IPS-11a (cell line): Measurements from ENCODE around the gene GPR108.
"Not testable (repeated sequence)": the region's sequence is repeated elsewhere in the genome, so short reads cannot be mapped to it uniquely, and the experiment has no call there.

ENCODE experiments used
- H3K4me3 ChIP-seq: one replicate; pipeline ENCODE4 v1.5.1; 2013; ENCODE audit warnings: low read depth, low read length, control low read depth

GPR108 gene

GRCh38 chr19:6761053-6761676, 23.8 kb upstream of the GPR108 start:
- H3K4me3 ChIP-seq, result no peak overlapping the region

DNA sequence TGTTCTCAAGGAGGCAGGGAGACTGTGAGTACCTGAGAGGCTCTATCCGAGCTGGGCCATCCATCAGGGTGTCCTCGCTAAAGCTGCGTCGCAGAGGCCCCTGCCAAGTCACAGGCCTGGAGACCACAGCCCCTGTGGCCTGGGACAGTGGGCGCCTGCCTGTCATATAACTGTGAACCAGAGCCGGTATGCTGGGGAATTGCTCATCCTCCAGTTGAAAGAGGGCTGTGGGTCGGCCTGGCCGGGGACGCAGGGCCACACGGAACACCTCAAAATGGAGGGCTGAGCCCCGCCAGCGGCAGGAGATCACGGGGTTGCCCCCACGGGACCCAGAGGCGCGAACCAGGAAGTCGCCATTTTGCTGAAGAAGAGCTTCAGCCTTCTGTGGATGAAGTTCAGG, 23.2 kb upstream of the GPR108 start:
- no peak overlapping the region for H3K4me3 ChIP-seq

DNA sequence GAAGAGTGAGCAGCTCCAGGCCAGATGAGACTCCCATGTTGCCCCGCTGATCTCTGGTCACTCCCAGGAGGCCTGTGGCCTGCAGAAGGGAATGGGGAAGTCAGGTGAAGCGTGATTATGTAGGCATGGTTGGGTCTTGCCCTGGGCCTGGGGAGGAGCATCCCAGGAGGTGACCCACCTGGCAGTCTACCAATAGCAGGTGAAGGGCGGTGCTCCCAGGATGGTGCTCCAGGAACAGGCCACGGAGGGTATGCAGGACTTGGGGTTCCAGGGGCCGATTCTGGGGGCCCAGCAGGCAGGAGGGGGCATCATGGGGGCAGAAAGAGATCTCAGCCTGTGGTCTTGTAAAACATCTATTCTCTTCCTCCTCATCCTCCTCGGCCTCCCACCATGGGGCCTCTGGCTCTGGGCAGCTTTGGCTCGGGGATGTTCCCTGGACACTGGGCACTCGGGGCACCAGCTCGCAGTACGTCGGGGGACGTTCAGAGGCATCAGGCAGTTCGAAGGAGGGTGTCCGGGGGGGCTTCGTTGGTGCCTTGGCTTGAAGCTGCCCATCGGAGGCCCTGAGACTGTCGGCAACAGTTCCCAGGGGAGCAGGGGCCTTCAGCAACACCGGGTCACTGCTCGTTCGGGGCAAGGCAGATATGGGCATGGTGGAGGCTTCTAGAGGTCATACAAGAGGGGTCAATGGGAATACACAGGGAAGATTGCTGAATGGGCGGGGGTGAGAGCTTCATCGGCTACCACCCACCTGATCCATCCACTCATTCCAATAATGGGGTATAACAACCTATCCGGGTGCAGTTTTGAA, 17.5 kb upstream of the GPR108 start:
- H3K4me3 ChIP-seq, result no peak overlapping the region

- no peak overlapping the region for H3K4me3 ChIP-seq
Measured at GRCh38 chr19:6754136-6754535, 16.8 kb upstream of the GPR108 start.

- H3K4me3 ChIP-seq, result peak overlapping the region; percentile 30
Measured at GRCh38 chr19:6753178-6754031, 16.0 kb upstream of the GPR108 start.

DNA sequence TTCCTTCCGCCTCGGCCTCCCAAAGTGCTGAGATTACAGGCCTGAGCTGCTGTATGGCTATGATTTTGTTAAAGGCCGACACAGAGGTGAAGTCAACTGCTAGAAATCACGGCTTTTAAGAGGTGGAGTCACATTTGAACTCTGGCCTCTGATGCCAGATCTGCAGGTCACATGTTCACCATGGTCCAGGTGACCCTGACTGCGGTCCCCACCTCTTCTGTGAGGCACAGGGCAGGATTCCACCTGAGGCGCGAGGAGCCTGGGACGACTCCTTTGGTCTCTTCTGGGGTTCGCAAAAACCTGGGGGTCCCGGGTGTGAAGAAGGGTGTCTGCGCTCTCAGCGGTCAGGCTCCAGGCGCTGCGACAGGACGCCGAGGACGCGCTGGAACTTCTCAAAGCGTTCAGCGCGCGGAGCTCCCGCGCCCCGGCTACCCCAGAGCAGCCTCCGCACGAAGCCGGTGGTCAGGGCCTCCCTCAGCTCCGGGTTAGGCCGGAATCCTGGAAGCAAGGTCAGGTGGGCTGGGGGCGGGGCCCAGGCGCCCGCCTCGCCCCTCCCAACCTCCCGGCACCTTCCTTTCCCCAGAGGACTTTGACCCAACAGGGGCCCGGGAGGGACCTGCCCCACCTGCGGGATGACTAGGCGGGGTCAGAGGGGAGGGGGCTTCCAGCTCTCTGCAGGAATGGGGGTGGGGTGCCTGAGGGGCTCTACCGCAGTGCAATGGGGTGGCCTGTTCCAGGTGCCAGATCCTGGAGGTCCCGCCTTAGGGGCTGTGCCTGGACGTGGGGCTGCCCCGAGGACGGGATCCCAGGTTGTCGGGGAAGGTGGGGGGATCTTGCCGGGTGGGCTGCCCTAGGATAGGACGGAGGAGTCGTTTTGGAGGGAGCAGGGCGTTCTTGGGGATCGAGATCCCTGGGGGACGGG, 15.1 kb upstream of the GPR108 start:
- peak overlapping the region; percentile 30 for H3K4me3 ChIP-seq

GRCh38 chr19:6751189-6751588, 13.8 kb upstream of the GPR108 start:
- no peak overlapping the region for H3K4me3 ChIP-seq

DNA sequence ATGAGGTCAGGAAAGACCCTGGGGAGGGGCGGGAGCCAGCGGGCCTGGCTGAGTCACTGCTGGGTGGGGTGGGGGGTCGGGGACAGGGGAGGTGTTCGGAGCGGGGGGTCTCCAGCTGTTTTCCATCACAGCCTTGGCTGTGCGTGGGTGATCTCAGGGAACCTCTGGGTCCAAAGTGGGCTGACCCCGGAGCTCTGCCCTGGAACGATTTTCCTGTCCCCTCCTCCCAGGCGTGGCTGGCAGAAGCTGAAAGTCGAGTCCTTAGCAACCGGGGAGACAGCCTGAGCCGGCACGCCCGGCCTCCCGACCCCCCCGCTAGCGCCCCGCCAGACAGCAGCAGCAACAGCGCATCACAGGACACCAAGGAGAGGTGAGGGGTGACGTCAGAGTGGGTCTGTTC, 12.7 kb upstream of the GPR108 start:
- H3K4me3 ChIP-seq, result no peak overlapping the region

- not testable (repeated sequence) for H3K4me3 ChIP-seq
Measured at GRCh38 chr19:6748543-6748942, 11.2 kb upstream of the GPR108 start.

DNA sequence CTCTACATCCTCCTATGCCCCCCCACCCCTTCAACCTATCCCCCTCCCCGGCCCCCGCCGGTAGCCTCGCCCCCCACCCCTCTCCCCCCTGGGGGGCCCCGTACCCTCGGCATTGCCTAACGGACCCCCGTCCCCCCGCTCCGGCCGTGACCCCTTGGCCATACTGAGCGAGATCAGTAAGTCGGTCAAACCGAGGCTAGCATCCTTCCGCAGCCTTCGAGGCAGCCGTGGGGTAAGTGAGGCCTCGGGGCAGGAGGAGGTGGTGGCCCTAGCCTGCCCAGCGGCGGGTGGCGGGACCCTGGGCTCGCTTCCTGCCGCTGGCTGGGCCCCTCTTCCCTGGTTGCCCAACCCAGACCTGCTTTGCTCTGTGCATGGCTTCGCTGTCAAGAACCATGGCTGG, 8.6 kb upstream of the GPR108 start:
- no peak overlapping the region for H3K4me3 ChIP-seq

DNA sequence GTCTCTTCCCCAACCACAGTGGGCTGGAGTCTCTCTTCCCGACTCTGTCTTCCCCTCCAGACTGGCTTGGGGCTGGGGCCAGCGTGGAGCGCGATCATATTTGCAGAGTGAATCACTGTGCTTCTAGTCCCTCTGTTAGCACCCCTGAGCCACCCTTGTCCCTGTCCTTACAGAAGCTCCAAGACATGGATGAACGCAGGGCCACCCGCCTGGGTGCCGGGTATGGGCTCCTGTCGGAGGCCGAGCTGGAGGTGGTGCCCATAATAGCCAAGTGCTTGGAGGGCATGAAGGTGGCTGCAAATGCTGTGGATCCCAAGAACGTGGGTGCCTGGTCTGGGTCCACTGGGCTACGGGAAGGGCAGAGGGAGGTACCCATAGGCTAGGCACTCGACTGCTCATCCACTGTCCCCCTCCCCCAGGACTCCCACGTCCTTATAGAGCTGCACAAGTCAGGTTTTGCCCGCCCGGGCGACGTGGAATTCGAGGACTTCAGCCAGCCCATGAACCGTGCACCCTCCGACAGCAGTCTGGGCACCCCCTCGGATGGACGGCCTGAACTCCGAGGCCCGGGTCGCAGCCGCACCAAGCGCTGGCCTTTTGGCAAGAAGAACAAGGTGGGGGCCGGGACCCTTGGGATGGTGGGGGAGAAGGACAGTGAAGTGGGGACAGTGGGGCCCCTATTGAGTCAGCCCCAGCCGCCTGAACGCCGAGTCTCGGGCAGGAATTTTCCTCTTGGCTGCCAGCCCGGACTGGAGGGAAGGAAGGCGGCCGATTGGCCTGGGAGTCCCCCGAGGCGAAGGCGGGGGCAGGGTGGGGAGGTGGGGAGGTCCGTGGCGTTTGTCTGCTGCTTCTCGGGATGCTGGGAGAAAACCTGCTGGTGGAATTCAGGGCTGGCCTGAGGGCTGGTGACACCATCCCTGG, 7.3 kb upstream of the GPR108 start:
- no peak overlapping the region for H3K4me3 ChIP-seq

DNA sequence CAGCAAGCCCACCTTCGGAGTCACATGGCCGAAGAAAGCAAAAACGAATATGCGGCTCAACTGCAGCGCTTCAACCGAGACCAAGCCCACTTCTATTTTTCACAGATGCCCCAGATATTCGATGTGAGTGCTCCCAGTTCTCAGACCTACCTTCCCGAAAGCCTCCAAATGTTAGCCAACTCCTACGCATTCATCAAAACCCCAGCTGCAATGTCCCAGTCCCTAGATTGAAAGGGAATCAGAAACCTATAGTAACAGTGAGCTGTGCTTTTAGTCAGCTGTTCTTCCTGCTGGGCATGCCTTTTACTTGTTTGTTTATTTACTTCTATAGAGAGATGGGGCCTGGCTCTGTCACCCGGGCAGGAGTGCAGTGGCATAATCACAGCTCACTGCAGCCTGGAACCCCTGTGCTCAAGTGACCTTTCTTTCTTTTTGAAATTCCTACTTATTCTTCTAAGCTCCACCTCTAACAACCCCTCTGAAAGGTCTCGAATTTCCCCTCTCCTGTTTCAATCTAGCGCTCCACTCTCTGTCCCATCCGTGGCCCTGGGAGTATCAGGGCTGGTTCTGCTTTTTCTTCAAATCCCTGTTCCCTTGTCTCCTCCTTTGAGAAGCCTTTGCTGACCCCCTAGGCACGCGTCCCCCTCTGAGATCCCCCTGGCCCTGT, 6.5 kb upstream of the GPR108 start:
- H3K4me3 ChIP-seq, result no peak overlapping the region

GRCh38 chr19:6743066-6743465, 5.7 kb upstream of the GPR108 start:
- H3K4me3 ChIP-seq, result no peak overlapping the region

DNA sequence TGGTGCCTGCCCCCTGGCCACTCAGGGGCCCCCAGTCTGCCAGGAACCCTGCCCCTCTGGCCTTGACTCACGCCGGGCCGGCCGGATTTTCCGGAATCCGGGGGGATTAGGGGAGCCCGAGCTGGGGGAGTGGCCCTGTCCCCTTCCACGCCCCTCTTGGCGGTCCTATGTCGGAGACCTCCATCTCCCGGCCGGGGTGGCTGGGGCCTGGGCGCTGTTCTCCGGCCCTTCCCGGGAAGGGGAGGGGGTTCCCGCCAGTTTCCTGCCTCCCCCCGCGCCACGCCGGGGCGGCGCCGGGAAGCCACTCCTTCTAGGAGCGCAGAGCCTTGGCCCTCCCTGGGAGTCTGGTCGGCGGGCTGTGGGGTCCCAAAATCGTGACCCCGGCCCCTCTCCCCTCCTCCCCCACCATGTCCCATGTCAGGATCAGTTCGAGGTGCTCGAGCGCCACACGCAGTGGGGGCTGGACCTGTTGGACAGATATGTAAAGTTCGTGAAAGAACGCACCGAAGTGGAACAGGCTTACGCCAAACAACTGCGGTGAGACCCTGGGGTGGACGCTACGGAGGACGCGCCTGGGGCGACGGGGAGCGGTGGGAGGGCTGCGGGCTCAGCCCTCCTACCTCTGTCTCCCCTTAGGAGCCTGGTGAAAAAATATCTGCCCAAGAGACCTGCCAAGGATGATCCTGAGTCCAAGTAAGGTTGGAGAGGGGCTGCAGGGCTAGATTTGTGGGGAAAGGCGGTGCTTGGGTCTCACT, 3.4 kb upstream of the GPR108 start:
- H3K4me3 ChIP-seq, result peak overlapping the region; percentile 70

GRCh38 chr19:6739883-6740588, 2.7 kb upstream of the GPR108 start:
- H3K4me3 ChIP-seq, result peak overlapping the region; percentile 70

DNA sequence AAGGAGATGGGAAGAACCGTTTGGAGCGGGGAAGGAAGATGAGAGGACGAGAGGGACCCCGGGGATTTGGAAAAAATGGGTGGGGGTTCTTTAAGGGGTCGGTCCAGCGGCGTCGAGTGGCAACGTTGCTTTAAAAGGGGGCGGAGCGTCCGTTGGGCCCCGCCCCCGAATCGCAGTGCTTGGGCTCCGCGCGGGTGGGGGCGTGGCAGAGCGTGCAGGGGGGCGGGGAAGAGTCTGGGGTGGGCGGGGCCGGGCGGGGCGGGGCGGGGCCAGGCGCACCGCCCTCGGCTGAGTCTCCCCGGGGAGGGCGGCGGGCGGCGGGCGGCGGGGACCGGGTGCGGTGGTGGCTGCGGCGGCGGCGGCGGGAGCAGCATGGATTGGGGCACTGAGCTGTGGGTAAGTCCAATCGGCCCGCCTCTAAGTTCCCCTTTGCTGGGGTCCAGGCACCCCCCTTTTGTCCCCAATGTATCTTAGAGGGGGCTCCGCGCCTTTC, 2.1 kb upstream of the GPR108 start, which contains the start of gene TRIP10:
Gene TRIP10, plus strand, starts transcription at position 291 of the 493 bp plus-strand sequence. Its CDS starts 82 bp downstream, at position 373.
- H3K4me3 ChIP-seq, result peak within 1 kb of the TSS; percentile 70

DNA sequence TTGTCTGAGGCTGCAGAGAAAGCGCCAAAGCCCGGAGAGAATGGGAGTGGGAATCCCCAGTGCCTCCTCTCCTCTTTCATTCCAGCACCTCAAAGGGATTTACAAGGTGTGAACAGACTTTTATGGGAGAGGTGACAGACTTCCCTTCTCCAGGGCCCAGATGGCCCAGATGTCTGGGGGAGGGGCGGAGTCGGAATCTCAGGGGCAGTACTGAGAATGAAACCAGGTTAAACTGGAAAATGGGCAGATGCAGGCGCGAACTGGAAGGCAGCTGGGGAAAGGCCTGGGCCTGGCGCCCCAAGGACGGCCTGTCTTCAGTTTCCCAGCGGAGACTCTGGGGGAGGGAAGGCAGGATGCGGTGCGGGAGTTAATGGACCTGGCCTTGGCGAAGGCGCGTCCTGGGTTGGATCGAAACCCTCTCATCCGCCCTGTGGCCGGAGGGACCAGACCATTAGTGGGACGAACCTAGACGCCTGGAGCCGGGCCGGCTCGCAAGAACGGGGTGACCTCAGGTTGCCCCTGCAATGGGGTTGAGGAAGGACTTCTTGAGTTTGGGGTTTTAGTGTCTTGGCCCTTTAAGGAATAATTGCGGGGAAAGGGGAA, 1.5 kb upstream of the GPR108 start:
- peak overlapping the region; percentile 25 for H3K4me3 ChIP-seq
